ENCODE data around the gene PFKFB2. TPM values are rescaled to one million over a fixed set of nuclear protein-coding genes. Genes with fewer than 3 reads are reported as not detected.

The PFKFB2 gene
- total RNA-seq, 1 donor from 2014 or later = 49.9 TPM

DNA sequence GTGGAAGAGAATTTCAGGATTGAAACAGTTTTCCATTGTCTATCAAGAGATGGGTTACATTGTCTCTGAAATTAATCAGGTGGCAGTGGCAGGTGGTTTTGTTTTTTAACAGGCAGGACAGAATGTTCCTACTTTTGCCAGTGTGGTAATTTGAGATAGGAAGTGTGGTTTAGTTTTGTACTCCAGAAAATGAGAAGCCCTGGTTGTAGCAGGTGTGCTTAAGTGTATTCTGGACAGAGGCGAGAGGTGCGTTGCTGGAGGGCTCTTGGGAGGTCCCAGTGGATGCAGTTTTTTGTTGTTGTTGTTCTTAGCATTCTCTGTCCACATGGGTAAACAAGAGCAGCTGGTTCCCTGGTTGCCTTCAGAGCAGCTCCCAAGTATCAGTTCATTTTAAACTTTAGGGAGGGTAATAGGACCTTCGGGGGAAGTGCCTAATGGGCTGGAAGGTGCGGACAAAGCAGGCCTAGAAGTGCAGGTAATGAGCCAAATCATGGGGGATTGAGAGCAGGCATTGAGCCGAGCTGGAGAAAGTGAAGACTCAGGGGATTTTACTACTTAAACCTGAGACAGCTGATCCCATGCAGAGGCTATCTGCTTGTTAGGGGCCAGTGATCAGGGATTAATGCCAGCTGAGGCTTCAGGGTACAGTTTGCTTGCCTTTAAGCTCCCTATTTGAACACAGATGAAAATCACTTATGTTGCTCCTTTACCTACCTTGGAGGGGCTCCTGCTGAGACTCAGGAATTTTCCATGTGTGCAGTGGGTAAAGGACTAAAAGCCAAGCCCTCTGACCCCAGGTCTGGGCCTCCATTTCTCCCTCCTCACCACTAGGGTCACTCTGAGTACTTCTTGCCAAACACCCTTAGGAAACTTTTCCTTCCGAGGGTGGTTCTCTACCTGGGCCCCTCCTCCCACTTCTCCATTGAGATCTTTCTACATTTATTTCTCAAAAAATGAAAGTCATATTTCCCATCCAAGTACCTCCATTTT lies 6.1 kb downstream of the PFKFB2 start:
- intact Hi-C loops (cut with DNase I) = loop anchor here (10.0 kb wide), 2 partner anchors 384 to 554 kb away; partner anchors contain the start of gene RASSF5

DNA sequence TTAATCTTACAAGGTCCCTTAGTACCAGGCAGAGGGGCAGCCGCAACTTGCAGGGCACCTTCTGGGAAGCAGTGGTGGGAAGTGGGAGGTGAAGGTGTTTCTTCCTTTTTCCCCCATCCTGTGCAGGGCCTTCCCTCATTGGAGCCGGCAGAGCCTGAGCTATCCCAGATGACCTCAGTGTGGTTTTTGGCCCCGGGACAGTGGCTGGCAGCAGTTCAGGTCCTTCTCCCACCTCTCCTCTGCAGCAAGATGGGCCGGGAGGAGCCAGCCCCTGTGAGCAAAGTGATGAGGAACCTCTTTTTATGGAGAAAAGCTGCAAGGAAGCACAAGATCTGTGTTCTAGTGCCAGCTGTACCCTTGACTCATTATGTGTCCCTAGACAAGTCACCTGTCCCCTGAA lies 6.8 kb downstream of the PFKFB2 start:
- no peak for DNase-seq (ENCODE audit: low spot score)
- intact Hi-C loops (cut with DNase I) = loop anchor here (10.0 kb wide), 2 partner anchors 385 to 555 kb away; partner anchors contain the start of gene RASSF5

More for the DNA sequence above, 6.1 kb downstream of the PFKFB2 start:
- DNase-seq (ENCODE audit: low spot score) = no peak

DNA sequence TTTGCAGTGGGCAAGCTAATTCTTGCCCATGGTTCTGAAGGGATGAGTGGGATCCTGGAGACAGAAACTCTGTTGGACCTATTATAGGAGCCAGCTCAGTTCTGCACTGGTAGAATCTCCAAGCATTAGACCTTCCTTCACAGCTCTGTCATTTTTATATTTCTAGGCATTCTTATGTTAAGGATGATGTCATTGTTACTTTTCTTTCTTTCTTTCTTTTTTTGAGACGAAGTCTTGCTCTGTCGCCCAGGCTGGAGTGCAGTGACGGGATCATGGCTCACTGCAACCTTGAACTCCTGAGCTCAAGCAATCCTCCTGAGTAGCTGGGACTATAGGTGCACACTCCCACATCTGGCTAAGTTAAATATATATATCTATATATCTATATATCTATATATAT lies 7.5 kb downstream of the PFKFB2 start:
- intact Hi-C loops (cut with DNase I) = no loop called here
- no peak for DNase-seq (ENCODE audit: low spot score)

DNA sequence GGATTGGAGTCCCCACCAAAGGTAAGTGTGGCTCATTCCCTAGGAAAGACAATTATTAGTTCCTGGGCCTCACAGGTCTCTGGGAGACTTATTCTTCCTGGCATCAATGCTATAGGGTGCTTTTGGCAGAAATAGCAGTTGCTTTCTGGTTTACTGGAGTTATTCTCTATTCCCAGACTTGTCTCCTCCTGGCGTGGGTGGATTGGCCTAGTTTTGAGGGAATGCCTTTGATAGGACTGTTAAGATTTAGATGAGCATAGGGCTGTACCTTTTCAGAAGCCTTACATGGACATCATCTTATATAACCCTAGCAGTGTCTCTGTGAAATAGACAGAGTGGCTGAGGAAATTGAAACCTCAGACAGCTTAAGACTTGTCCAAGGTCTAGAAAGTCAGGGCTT lies 9.0 kb downstream of the PFKFB2 start:
- DNase-seq (ENCODE audit: low spot score) = no peak
- intact Hi-C loops (cut with DNase I) = no loop called here

DNA sequence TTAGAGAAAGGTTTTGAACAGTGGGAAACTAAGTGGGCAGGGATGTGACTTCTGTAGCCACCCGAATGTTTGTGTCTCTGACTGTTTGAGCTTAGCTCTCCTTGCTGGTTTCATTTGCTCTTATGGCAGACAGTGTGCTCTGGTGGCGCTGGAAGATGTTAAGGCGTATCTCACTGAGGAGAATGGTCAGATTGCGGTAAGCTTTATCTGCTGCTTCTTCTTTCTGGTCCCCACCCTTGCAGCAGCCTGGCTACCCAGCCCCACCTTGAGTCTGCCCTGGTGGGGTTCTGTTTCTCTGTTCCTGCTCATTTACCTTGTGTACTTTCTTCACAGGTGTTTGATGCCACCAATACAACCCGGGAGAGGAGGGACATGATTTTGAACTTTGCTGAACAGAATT lies 9.9 kb downstream of the PFKFB2 start:
- no peak for DNase-seq (ENCODE audit: low spot score)
- intact Hi-C loops (cut with DNase I) = no loop called here

DNA sequence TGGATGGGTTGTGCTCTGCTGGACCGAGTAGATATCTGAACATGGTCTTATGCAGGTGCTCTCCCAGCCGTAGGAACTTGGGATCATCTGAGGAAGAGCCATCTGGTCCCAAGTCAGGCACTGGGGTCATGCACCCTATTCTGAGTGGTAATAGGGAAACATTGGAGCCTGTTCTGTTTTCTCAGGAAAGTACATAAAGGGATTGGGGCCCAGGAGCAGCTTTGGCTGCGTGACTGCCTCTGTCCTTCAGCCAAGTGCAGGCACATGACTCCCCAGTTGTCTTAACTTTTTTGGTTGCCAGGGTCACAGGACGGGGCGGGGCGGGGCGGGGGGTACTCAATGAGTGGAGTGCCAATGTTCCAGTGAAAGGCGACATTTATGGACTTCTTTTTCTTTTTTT lies 11.5 kb downstream of the PFKFB2 start:
- intact Hi-C loops (cut with DNase I) = no loop called here
- no peak for DNase-seq (ENCODE audit: low spot score)

- intact Hi-C loops (cut with DNase I) = loop anchor here (5.0 kb wide), 1 partner anchor 45 kb away; no protein-coding TSS in a partner anchor
- DNase-seq (ENCODE audit: low spot score) = no peak
These were observed 14.1 kb downstream of the PFKFB2 start for GRCh38 chr1:207067185-207067584.

GRCh38 chr1:207067665-207068064 lies 14.6 kb downstream of the PFKFB2 start:
- DNase-seq (ENCODE audit: low spot score) = no peak
- intact Hi-C loops (cut with DNase I) = loop anchor here (5.0 kb wide), 1 partner anchor 45 kb away; no protein-coding TSS in a partner anchor

DNA sequence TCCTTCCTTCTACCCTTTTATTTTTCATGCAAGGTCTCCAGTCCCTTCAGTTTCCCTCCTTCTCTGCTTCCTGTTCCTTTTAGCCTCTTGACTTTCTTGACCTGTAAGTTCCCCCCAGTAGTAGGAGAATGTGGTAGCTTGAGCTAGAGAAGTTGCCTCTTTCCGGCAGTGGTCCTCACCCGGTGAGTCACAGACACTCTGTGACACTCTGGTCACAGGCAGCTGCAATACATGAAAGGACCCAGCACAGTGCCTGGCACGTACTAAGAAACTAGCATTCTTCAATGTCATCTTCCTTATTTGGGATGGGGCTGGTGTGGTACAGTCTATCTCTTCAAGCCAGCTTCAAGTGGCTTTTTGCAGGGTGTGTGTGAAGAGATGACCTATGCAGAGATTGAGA lies 16.0 kb downstream of the PFKFB2 start:
- intact Hi-C loops (cut with DNase I) = loop anchor here (5.0 kb wide), 1 partner anchor 47 kb away; no protein-coding TSS in a partner anchor
- DNase-seq (ENCODE audit: low spot score) = peak; percentile 80

DNA sequence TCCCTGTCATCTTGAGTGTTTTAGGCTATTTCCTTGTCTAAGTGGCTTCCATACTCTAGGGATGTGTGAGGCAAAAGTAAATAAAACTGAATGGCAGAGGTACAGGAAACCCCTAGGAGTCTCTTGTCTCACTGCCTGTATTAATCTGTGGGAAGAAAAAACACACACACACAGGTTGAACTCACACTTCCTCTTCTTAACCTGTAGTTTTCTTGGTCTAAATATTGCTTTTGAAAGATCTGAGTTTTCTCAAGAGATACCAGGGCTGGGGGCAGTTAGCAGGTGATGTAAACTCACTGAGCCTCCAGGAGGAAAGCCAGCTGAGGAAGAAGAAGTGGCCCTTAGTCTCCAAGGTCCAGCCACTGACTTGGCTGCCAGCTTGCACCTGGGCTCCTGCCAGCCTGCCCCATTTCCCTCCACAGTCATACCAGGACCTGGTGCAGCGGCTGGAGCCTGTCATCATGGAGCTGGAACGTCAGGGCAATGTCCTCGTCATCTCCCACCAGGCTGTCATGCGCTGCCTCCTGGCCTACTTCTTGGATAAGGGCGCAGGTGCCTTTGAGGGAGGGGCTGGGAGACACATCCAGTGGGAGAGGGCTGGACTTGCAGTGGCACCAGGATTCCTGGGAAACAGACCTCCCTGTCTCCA lies 16.9 kb downstream of the PFKFB2 start:
- DNase-seq (ENCODE audit: low spot score) = peak; percentile 81
- intact Hi-C loops (cut with DNase I) = loop anchor here (5.0 to 10.0 kb wide), 2 partner anchors 48 to 145 kb away; partner anchors contain the start of gene FCMR

- intact Hi-C loops (cut with DNase I) = loop anchor here (10.0 kb wide), 1 partner anchor 146 kb away; the partner anchor contains the start of gene FCMR
- no peak for DNase-seq (ENCODE audit: low spot score)
These were observed 17.7 kb downstream of the PFKFB2 start for GRCh38 chr1:207070811-207071210.

DNA sequence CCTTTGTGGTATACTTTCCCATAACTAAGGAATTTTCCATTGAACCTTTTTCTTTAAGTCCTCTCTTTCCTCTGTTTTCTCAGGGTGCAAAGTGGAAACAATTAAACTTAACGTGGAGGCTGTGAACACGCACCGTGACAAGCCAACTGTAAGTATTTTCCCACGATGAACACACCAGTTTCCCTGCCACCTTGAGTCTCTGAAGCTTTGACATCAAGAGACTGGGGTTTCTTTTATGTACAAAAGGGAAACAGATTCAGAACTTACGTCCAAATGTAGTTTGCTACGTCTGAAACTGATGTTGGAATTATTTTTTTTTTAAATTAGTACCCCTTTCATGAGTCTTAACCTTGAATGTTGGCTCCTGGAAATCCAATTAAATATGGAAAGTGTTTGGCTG lies 18.4 kb downstream of the PFKFB2 start:
- DNase-seq (ENCODE audit: low spot score) = no peak
- intact Hi-C loops (cut with DNase I) = loop anchor here (10.0 kb wide), 1 partner anchor 147 kb away; the partner anchor contains the start of gene FCMR

GRCh38 chr1:207072233-207072632 lies 19.2 kb downstream of the PFKFB2 start:
- intact Hi-C loops (cut with DNase I) = loop anchor here (10.0 kb wide), 1 partner anchor 147 kb away; the partner anchor contains the start of gene FCMR

DNA sequence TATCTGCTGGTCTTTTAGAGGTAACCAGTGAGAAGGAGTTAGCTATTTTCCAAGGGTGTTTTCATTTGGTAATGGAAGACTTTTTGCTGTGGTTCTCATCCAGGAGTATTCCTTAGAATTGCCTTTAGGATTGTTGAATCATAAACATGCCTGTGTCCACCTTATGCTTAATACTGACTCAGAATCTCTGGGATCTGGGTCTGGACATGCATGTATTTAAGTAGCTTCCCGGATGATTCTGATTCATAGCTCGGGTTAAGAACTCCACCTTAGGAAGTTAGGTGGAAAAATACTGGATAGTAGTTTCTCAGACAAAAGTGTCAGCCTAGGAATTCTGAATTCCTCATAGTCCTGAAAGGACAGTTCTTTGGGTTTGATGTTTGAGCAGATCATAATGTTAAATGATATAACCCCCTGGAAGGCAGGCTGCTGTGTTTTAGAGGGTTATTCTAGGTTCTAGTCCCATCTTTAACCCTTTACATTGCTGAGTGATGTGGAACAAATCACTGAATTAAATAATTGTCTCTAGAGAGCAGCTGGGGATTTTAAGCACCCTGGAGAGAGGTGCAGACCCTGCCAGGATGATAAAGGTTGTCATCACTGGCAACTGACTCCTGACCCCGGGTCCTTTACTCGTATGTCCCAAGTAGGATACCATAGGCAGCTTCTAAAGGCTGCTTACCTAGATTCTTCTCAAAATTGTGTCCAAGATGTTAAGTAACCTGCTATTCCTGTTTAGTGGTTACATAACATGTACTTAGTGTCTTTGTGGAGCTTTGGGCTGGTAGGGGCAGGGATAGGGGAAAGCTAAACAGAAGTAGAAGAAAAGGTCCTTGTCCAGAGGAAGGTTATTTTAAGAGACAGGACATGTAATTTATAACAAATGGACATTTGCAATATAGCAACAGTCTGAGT lies 21.1 kb downstream of the PFKFB2 start:
- intact Hi-C loops (cut with DNase I) = loop anchor here (10.0 kb wide), 1 partner anchor 149 kb away; the partner anchor contains the start of gene FCMR
- no peak for DNase-seq (ENCODE audit: low spot score)

More at GRCh38 chr1:207072233-207072632, 19.2 kb downstream of the PFKFB2 start:
- no peak for DNase-seq (ENCODE audit: low spot score)

GRCh38 chr1:207076181-207076955 lies 23.3 kb downstream of the PFKFB2 start:
- intact Hi-C loops (cut with DNase I) = loop anchor here (2.0 to 10.0 kb wide), 2 partner anchors 28 to 152 kb away; partner anchors contain the start of gene FCMR
- DNase-seq (ENCODE audit: low spot score) = no peak

- intact Hi-C loops (cut with DNase I) = loop anchor here (2.0 to 10.0 kb wide), 2 partner anchors 28 to 152 kb away; partner anchors contain the start of gene FCMR
- DNase-seq (ENCODE audit: low spot score) = no peak
These were observed 23.9 kb downstream of the PFKFB2 start for GRCh38 chr1:207077012-207077411.

GRCh38 chr1:207077470-207078377 lies 24.6 kb downstream of the PFKFB2 start:
- DNase-seq (ENCODE audit: low spot score) = no peak
- intact Hi-C loops (cut with DNase I) = loop anchor here (2.0 to 10.0 kb wide), 2 partner anchors 29 to 153 kb away; partner anchors contain the start of gene FCMR

Data from cardiac septum (tissue), 1 donor.